ENCODE data around the gene LAMTOR5. TPM values are rescaled to one million over a fixed set of nuclear protein-coding genes. Genes with fewer than 3 reads are reported as not detected.

LAMTOR5 gene
- total and polyA plus RNA-seq, 3 donors from 2014 or later: 75.4 to 179 (median 88.8) TPM

- Histone ChIP-seq H3K4me1 (no peaks in the 10 kb centered on the region), H3K9me3 (no peaks in the 10 kb centered on the region), H3K4me3 (no peak overlapping the region), H3K27ac (no peak overlapping the region), H3K27me3 (no peaks in the 10 kb centered on the region), H3K36me3 (ENCODE audit: low read depth, missing control alignments) (no peaks in the 10 kb centered on the region)
- 88 to 95% methylated on average over 1 of the region's 1 CpG for WGBS, 2 donors
- no peak for TF ChIP-seq POLR2A (IDR thresholded peaks at IDR 0.05)
- TF ChIP-seq CTCF (IDR thresholded peaks at IDR 0.05): no peak
- intact Hi-C loops (cut with DNase I; ENCODE audit: low total_unique reads): no loop called here
- DNase-seq: no peak
These were observed 32.0 kb downstream of the LAMTOR5 start for GRCh38 chr1:110375490-110375889.

GRCh38 chr1:110370827-110371226, 36.7 kb downstream of the LAMTOR5 start:
- no peak for DNase-seq
- no peak overlapping the region for H3K27ac ChIP-seq
- intact Hi-C loops (cut with DNase I; ENCODE audit: low total_unique reads): no loop called here
- no peaks in the 10 kb centered on the region for H3K27me3 ChIP-seq
- no peak overlapping the region for H3K4me3 ChIP-seq
- no peaks in the 10 kb centered on the region for H3K36me3 ChIP-seq (ENCODE audit: low read depth, missing control alignments)
- TF ChIP-seq CTCF (IDR thresholded peaks at IDR 0.05) (no peak), POLR2A (IDR thresholded peaks at IDR 0.05) (no peak)
- 29 to 58% methylated on average over 1 of the region's 1 CpG for WGBS, 2 donors
- no peaks in the 10 kb centered on the region for H3K9me3 ChIP-seq
- no peaks in the 10 kb centered on the region for H3K4me1 ChIP-seq

- no peak overlapping the region for H3K4me3 ChIP-seq
- WGBS, 2 donors: 89 to 94% methylated on average over 3 of the region's 3 CpGs
- no peak overlapping the region for H3K27ac ChIP-seq
- no peak for DNase-seq
- no peaks in the 10 kb centered on the region for H3K36me3 ChIP-seq (ENCODE audit: low read depth, missing control alignments)
- no peak for TF ChIP-seq CTCF (IDR thresholded peaks at IDR 0.05)
- intact Hi-C loops (cut with DNase I; ENCODE audit: low total_unique reads): no loop called here
- H3K27me3 ChIP-seq: no peaks in the 10 kb centered on the region
- H3K4me1 ChIP-seq: no peaks in the 10 kb centered on the region
- H3K9me3 ChIP-seq: no peaks in the 10 kb centered on the region
These were observed 43.3 kb downstream of the LAMTOR5 start for GRCh38 chr1:110364221-110364620.

GRCh38 chr1:110361856-110362255, 45.6 kb downstream of the LAMTOR5 start:
- Histone ChIP-seq H3K4me1 (no peaks in the 10 kb centered on the region), H3K27ac (no peak overlapping the region), H3K9me3 (no peaks in the 10 kb centered on the region), H3K4me3 (no peak overlapping the region), H3K27me3 (no peaks in the 10 kb centered on the region), H3K36me3 (ENCODE audit: low read depth, missing control alignments) (no peaks in the 10 kb centered on the region)
- intact Hi-C loops (cut with DNase I; ENCODE audit: low total_unique reads): no loop called here
- DNase-seq: no peak
- WGBS, 2 donors: 97 to 100% methylated on average over 1 of the region's 1 CpG
- TF ChIP-seq POLR2A (IDR thresholded peaks at IDR 0.05): no peak
- no peak for TF ChIP-seq CTCF (IDR thresholded peaks at IDR 0.05)

GRCh38 chr1:110360431-110360830, 47.1 kb downstream of the LAMTOR5 start:
- Histone ChIP-seq H3K4me3 (no peak overlapping the region), H3K36me3 (ENCODE audit: low read depth, missing control alignments) (no peaks in the 10 kb centered on the region), H3K27ac (no peak overlapping the region), H3K4me1 (no peaks in the 10 kb centered on the region), H3K27me3 (no peaks in the 10 kb centered on the region), H3K9me3 (no peaks in the 10 kb centered on the region)
- DNase-seq: no peak
- intact Hi-C loops (cut with DNase I; ENCODE audit: low total_unique reads): no loop called here
- TF ChIP-seq POLR2A (IDR thresholded peaks at IDR 0.05) (no peak), CTCF (IDR thresholded peaks at IDR 0.05) (no peak)
- 97 to 100% methylated on average over 2 of the region's 2 CpGs for WGBS, 2 donors
